GM20431 (cell line): Measurements from ENCODE around the gene TTC28.

Source experiments
- in situ Hi-C: fragments of 300-500 bp; cut with MseI, MboI; formaldehyde crosslinking; loops from one replicate; pipeline ENCODE4 v1.15.0; 2020; ENCODE audit warnings: low sequenced_read_pairs; ENCODE audit not compliant: unreplicated experiment

TTC28 gene

DNA sequence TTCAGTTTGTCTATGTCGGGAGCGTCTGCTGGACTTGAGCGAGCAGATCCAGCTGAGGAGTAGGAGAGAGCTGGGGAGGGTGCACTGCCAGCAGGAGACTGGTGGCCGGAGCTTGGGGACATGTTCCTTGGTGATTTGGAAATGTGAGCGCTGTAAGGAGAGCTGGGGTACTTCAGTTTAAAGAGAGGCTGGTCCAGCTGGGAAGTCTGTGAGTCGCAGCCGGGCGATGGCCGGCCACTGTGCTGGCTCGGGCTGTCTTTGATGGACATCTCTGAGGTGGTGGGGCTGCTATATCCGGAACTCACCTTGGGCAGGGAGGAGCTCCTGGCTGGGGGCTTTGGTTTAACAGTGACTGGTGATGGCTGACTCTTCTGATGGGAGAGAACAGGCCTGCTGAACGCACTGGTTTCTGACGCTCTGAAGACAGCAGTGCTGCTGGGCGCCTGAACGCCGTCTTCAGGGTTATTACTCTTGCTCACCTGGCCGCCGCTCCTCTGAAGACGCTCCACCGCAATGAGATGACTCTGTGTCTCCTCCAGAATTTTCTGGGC is 696.9 kb downstream of the TTC28 start:
- in situ Hi-C loops = no loop called here

DNA sequence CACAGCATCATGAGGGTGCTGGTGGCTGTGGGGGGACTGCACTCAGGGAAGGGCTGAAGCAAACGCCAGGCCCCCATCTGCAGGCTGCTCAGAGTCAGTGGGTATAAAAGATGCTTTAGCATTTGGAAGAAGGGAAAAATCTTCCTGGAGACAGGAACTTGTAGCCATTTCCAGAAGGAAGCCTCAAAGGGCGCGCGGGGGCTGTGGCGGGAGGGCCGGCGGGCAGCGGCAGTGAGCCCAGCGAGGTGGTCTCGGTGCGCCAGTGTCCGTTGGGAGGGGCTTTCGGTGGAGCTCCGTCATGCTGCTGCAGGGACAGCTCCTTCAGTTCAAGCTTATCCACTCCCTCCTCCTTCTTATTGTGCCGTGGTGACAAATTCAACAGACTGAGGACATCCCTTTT is 697.5 kb downstream of the TTC28 start:
- in situ Hi-C loops = no loop called here

DNA sequence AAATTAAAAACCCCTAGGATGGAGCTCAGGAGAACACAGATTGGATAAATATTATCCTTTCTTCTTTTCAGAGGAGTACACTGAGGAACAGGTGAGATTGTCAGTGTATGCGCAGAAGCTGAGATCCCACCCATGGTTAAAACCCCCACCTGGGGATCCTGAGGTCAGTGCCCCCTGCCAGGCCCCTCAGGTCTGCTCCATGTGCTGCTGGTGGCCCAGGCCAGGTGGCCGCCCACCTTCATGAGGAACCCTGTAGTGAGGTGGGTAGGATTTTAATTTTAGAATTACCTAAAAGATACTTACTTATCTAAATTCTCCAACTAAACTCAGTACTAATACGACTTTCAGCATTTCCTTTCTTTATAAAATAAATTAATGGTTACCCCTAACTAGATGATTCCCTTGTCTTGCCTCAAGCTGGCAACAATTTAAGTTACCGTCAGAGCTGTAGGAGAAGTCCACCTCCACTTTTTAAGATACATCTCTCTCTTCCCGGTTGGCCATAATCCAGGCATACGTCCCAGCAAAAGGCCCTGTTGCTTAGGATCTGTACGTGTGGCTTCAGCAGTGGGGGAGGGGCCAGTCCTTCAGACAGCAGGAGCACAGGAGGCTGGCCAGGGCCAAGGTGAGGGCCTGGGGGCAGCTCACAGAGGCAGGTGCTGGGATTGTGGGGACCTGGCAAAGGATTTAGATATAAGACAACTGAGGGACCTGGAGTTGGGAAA is 699.1 kb downstream of the TTC28 start:
- in situ Hi-C loops = no loop called here

GRCh38 chr22:27978802-27979201 is 700.8 kb downstream of the TTC28 start:
- in situ Hi-C loops = no loop called here

- in situ Hi-C loops = no loop called here
Observed at GRCh38 chr22:27978317-27978716, 701.3 kb downstream of the TTC28 start.

DNA sequence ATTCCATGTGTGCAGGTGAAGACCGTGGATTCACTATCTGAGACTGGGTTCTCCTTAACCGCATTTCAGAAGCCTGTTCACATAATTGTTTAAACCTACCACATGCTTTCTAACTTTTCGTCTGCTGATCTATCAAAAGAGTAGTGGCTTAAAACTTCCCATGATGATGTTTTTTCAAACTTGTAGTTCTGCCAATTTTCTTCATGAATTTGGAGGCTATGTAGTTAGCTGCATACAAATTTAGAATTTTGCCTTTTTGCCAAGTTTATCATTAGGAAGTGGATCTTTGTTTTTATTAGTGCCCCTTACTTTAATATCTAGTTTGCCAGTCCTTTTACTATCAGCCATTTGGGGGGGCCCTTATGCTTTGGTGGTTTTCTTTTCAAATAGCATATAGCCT is 703.1 kb downstream of the TTC28 start:
- in situ Hi-C loops = no loop called here

- in situ Hi-C loops = no loop called here
Observed at GRCh38 chr22:27975381-27976013, 704.1 kb downstream of the TTC28 start.

- in situ Hi-C loops = no loop called here
Observed at GRCh38 chr22:27973846-27974245, 705.8 kb downstream of the TTC28 start.

GRCh38 chr22:27972732-27973698 is 706.6 kb downstream of the TTC28 start:
- in situ Hi-C loops = no loop called here

DNA sequence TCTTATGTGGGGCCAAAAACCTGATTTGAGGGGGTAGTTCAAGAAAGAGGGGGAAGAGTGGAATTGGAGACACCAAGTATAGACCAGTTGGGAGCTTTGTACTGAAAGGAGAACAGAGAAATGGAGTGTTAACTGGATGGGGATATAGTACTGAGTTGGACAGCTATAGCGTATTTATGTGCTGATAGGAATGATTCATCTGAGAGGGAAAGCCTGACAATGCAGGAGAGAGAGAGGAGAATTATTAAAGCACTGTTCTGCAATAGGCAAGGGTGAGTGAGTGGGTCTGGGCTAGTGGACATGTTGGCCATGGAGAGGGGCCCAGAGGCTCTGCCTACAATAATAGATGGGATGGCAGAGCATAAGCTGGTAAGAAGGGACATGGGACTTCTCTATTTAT is 707.7 kb downstream of the TTC28 start:
- in situ Hi-C loops = no loop called here

GRCh38 chr22:27970596-27971220 is 708.9 kb downstream of the TTC28 start:
- in situ Hi-C loops = no loop called here

DNA sequence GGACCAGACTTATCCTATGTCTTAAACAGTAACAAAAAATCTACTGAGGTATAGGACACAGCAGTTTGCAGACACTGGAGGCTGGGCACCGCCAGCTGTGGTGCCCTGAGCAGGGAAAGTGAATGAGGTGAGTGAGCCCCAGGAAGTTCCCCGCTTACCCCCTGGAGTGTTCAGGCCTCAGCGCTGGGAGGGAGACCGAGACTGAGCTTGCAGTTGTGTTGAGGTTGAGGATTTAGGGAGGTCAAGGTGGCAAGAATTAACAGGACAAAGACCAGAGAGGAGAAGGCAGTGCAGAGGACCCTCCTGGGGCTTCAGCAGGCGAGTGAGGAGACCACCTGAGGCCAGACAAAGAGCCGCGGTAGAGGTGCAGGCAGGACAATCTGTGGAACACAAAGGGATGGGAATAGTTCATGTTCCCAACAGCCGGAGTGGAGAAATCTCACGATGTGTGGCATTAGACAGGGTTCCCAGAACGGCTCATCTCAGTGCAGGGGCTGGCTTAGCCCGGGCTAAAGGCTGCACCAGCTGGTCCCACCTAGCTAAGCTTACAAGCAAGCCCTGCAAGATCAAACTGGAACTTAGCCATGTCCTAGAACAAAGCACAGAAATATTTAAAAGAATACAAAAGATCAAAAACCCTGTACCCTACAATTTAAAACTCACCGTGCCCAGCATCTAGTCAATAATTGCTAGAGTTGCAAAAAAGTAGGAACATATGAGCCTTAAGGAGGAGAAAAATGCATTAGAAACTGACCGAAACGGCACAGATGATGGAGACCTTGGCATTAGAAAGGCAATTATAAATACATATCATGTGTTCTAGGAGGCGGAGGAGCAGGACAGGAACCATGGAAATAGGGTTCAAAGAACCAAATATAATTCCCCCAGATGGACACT is 713.2 kb downstream of the TTC28 start:
- in situ Hi-C loops = no loop called here

- in situ Hi-C loops = no loop called here
Observed at GRCh38 chr22:27962268-27963044, 717.2 kb downstream of the TTC28 start.

- in situ Hi-C loops = no loop called here
Observed at GRCh38 chr22:27961680-27962079, 718.0 kb downstream of the TTC28 start.

GRCh38 chr22:27961182-27961581 is 718.5 kb downstream of the TTC28 start:
- in situ Hi-C loops = no loop called here

DNA sequence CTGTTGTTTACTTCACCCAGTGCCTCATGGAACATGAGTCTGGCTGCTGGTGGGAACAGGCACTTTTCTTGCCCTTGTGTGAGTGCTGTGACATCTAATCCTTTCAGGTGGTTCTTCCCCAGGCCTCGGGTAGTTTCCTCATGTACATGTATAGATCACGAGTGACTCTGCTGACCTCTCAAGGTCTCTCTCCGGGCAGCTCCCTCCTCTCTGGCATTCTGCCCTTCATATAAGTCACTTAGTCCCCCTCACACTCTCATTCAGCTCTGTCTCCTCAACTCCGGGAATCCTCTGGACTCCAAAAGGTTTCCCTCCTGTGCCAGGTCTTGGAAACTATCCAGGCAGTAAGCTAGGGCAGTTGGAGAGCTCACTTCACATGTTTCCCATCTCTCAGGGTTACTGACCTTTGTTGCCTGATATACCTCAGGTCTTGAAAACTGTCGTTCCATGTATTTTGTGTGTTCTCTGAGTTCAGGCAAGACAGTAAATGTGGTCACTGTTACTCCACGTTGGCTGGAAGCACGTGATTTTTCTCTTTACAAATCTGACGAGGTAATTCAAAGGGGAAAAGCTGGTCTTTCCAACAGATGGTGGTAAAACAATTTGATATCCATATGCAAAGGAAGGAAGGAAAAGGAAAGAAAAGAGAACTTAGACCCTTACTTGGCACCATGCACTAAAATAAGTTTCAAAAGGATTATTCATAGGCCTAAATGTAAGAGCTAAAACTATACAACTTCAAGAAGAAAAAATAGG is 720.1 kb downstream of the TTC28 start:
- in situ Hi-C loops = no loop called here

- in situ Hi-C loops = no loop called here
Observed at GRCh38 chr22:27952779-27953178, 726.9 kb downstream of the TTC28 start.

- in situ Hi-C loops = no loop called here
Observed at GRCh38 chr22:27952091-27952490, 727.5 kb downstream of the TTC28 start.
